ENCODE results near the gene STRN4.

STRN4 gene

GRCh38 chr19:46725036-46725820 is 21.0 kb downstream of the STRN4 start:
- DNase-seq (ENCODE audit: low spot score), result no peak

DNA sequence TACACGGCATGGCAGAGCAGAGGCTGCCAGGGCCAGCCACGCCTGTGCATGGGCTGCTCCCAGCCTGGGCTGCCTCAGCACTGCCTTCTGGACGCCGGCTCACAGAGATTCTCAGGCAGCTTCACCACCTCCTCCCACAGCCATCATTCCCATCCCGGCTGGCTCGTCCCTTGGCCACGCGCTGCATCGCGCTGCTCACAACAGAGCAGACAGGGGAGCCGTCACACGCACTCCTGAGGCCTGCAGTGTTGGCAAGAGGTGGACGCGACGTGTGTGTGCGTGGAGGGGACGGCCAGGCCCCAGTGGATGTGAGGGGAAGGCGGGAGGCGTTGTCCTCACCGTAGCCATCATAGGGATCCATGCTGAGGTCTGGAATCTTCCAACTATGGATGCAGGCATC is 21.8 kb downstream of the STRN4 start:
- DNase-seq (ENCODE audit: low spot score), result no peak

DNA sequence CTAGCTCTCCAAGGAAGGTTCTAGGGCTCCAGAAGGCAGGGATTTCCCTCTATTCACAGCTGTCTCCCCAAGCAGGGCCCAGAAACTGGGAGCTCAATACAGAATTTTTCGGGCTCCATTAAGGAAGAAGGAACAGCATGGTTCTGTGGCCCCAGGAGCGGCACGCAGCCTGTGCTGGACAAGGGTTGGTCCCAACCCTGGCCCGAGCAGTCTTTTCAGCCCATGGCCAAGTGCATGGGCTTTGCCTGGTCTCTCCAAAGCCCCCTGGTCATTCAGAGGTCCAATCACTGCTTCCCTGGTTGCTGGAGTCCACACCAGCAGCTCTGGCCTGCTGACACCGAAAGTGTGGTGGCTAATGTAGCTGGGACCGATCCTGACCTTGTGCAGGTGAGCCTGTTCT is 22.8 kb downstream of the STRN4 start:
- no peak for DNase-seq (ENCODE audit: low spot score)

DNA sequence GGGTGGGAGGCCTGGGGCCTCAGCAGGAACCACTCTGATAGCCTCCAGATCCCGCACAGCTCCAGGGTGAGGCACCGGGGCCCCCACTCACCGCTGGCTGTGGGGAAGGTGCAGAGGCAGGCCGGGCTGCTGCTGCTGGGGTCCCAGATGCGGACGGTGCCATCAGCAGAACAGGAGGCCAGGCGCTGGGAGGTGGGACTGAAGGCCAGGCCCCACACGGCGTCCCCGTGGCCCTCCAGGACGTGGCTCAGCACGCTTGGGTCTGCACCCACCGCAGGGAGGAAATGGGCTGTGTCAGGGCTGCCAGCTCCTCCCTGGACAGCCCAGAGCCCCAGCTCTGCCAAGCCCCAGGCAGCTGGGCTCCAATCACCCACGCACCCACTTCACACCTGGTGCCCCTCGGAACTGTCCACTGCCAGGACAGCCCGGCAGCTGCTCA is 23.2 kb downstream of the STRN4 start:
- DNase-seq (ENCODE audit: low spot score), result no peak

- no peak for DNase-seq (ENCODE audit: low spot score)
Observed at GRCh38 chr19:46722421-46723022, 23.7 kb downstream of the STRN4 start.

- DNase-seq (ENCODE audit: low spot score), result no peak
Observed at GRCh38 chr19:46722004-46722380, 24.3 kb downstream of the STRN4 start.

- DNase-seq (ENCODE audit: low spot score), result peak; percentile 73
Observed at GRCh38 chr19:46721269-46722003, 24.8 kb downstream of the STRN4 start.

GRCh38 chr19:46720503-46721239 is 25.6 kb downstream of the STRN4 start:
- no peak for DNase-seq (ENCODE audit: low spot score)

- DNase-seq (ENCODE audit: low spot score), result no peak
Observed at GRCh38 chr19:46719629-46720502, 26.4 kb downstream of the STRN4 start.

GRCh38 chr19:46718934-46719622 is 27.2 kb downstream of the STRN4 start:
- DNase-seq (ENCODE audit: low spot score), result no peak

- peak; percentile 55 for DNase-seq (ENCODE audit: low spot score)
Observed at GRCh38 chr19:46718157-46718933, 27.9 kb downstream of the STRN4 start.

DNA sequence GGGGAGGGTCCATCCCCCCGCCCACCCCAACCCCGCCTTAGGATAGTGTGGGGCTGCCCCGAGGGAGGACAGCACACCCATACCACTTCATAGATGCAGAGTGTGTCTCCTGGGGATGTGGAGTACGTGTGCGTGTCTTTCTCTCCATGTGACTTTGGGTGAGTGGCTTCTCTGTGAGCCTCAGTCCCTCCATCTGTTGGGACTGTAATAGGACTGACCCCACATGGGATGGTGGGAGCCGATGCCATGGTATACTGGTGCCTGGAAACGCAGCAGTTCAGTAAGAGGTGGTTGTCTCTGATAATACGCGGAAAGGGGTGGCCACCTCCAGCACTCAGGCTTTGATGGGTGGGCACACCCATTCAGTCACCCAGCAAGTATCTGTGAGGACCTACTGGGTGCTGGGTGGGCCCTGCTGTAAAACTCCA is 28.5 kb downstream of the STRN4 start:
- no peak for DNase-seq (ENCODE audit: low spot score)

GRCh38 chr19:46717034-46717715 is 29.1 kb downstream of the STRN4 start, which contains the start of gene PRKD2:
TSS of gene PRKD2 (minus strand) at chr19:46717114. CDS start at chr19:46716370, 744 bp downstream.
- DNase-seq (ENCODE audit: low spot score), result peak; percentile 98

GRCh38 chr19:46716672-46717033 is 29.6 kb downstream of the STRN4 start:
- no peak for DNase-seq (ENCODE audit: low spot score)

GRCh38 chr19:46715975-46716671 is 30.1 kb downstream of the STRN4 start:
- no peak for DNase-seq (ENCODE audit: low spot score)

GRCh38 chr19:46715620-46715974 is 30.7 kb downstream of the STRN4 start:
- DNase-seq (ENCODE audit: low spot score), result no peak

GRCh38 chr19:46714444-46715106 is 31.7 kb downstream of the STRN4 start:
- DNase-seq (ENCODE audit: low spot score), result peak; percentile 83

- peak; percentile 98 for DNase-seq (ENCODE audit: low spot score)
Observed at GRCh38 chr19:46713781-46714443, 32.3 kb downstream of the STRN4 start.

All from HuH-7 (cell line).